ENCODE data around the gene SPRR4. TPM values are rescaled to one million over a fixed set of nuclear protein-coding genes. Genes with fewer than 3 reads are reported as not detected.

Gene SPRR4
- total RNA-seq, 1 experiment from 2014 or later, result not detected

DNA sequence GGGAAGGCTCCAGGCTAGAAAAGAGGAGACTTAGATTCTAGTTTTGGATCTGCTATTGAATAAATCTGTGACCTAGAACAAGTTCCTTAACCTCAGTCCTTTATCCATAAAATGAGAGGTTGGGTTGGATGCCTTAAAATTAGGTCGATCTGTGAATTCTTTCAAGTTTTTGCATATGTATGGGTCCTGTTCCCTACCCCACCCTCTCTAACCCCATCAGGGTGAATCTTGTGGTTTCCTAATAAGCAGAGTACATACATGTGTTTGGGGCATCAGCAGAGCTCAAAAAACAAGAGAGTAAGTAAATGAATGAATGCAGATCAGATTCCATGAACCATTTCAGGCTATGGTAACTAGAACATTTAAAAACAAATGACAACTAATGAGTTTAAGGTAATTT lies 6.2 kb downstream of the SPRR4 start:
- no peak for ATAC-seq
- Histone ChIP-seq H3K79me2 (ENCODE audit: low read length) (no peaks in the 10 kb centered on the region), H2AFZ (ENCODE audit: low read length) (no peak overlapping the region), H3K36me3 (ENCODE audit: low read depth, low read length) (no peaks in the 10 kb centered on the region), H3K4me3 (ENCODE audit: low read length) (no peak overlapping the region), H3K9me2 (replicated peaks; ENCODE audit: low read length) (no peaks in the 10 kb centered on the region), H3K4me1 (ENCODE audit: insufficient read depth, low read length) (no peaks in the 10 kb centered on the region), H3K9ac (ENCODE audit: low read length) (no peak overlapping the region), H3F3A (ENCODE audit: low read length, unreplicated experiment) (no peaks in the 10 kb centered on the region), H3K4me2 (ENCODE audit: low read length) (no peak overlapping the region), H3K27me3 (ENCODE audit: low read length) (peaks cover 42% of the 10 kb centered on the region), H4K20me1 (ENCODE audit: low read length) (no peaks in the 10 kb centered on the region), H3K27ac (ENCODE audit: low read length) (no peak overlapping the region), H3K9me3 (ENCODE audit: low read length) (peaks cover 4% of the 10 kb centered on the region; the same call in 1 of the 2 replicates)
- TF ChIP-seq EZH2phosphoT487 (IDR thresholded peaks at IDR 0.05; ENCODE audit: borderline replicate concordance, low read length), result no peak
- POLR2A ChIA-PET (ENCODE audit: unreplicated experiment), result no interaction called here
- DNase-seq, result no peak
- BruUV-seq (replicated peaks), result no TSS peak
- CTCF ChIA-PET, result no interaction called here
- intact Hi-C loops (cut with micrococcal nuclease), result no loop called here

DNA sequence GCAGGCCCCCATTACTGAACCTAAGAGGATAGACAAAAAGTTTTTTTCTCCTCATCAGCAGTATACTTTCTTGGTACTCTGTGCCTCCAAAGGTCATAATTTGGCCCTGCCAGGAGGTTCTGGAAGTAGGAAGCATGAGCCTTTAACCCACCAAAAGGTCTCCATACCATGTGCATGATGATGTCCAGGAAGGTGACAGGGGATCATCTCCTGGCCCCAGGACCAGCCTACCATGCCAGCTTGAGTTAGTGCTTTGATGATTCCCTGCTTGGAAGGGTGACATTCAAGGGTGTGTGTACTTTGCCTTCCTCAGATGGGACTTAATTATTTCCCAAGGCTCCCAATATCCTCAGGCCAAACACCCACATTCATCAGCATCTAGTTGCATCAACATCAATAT lies 7.2 kb downstream of the SPRR4 start:
- Histone ChIP-seq H3K27me3 (ENCODE audit: low read length) (peaks cover 42% of the 10 kb centered on the region), H3K4me3 (ENCODE audit: low read length) (no peak overlapping the region), H4K20me1 (ENCODE audit: low read length) (no peaks in the 10 kb centered on the region), H3K9me3 (ENCODE audit: low read length) (peaks cover 4% of the 10 kb centered on the region; the same call in 1 of the 2 replicates), H3K4me2 (ENCODE audit: low read length) (no peak overlapping the region), H2AFZ (ENCODE audit: low read length) (no peak overlapping the region), H3K9me2 (replicated peaks; ENCODE audit: low read length) (no peaks in the 10 kb centered on the region), H3K9ac (ENCODE audit: low read length) (no peak overlapping the region), H3K4me1 (ENCODE audit: insufficient read depth, low read length) (0 out of 2 replicates have a peak, but pooled peaks cover under 1% of the 10 kb centered on the region), H3K36me3 (ENCODE audit: low read depth, low read length) (no peaks in the 10 kb centered on the region), H3K79me2 (ENCODE audit: low read length) (no peaks in the 10 kb centered on the region), H3K27ac (ENCODE audit: low read length) (no peak overlapping the region), H3F3A (ENCODE audit: low read length, unreplicated experiment) (no peaks in the 10 kb centered on the region)
- intact Hi-C loops (cut with micrococcal nuclease), result no loop called here
- ChIA-PET CTCF (no interaction called here), POLR2A (ENCODE audit: unreplicated experiment) (no interaction called here)
- DNase-seq (no peak), ATAC-seq (no peak)
- TF ChIP-seq, protein P1, sequence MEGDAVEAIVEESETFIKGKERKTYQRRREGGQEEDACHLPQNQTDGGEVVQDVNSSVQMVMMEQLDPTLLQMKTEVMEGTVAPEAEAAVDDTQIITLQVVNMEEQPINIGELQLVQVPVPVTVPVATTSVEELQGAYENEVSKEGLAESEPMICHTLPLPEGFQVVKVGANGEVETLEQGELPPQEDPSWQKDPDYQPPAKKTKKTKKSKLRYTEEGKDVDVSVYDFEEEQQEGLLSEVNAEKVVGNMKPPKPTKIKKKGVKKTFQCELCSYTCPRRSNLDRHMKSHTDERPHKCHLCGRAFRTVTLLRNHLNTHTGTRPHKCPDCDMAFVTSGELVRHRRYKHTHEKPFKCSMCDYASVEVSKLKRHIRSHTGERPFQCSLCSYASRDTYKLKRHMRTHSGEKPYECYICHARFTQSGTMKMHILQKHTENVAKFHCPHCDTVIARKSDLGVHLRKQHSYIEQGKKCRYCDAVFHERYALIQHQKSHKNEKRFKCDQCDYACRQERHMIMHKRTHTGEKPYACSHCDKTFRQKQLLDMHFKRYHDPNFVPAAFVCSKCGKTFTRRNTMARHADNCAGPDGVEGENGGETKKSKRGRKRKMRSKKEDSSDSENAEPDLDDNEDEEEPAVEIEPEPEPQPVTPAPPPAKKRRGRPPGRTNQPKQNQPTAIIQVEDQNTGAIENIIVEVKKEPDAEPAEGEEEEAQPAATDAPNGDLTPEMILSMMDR (conservative IDR thresholded peaks at IDR 0.05; ENCODE audit: low read depth, low read length), result no peak
- TF ChIP-seq EZH2 (IDR thresholded peaks at IDR 0.05; ENCODE audit: low read length, unreplicated experiment) (no peak), EZH2phosphoT487 (IDR thresholded peaks at IDR 0.05; ENCODE audit: borderline replicate concordance, low read length) (no peak)
- BruUV-seq (replicated peaks), result no TSS peak

DNA sequence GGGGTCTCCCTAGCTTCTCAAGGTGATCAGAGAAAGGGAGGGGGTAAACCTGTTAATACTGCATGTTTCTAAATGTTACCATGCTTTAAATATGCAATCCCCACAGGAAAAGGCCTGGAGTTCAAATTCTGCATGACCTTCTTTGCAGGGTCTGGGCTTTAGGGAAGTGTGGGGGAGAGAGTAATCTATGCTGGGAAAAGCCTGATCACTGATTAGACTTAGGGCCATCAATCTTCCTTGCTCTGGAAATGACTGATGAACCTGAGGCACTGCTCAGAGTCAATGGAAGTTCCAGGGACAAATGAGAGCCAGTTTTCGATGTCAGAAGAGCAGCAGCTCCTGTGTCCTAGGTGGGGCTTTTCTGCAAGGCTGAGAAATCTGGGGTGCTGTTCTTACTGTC lies 10.2 kb downstream of the SPRR4 start:
- Histone ChIP-seq H3K9me3 (ENCODE audit: low read length) (no peaks in the 10 kb centered on the region), H3K27me3 (ENCODE audit: low read length) (peaks cover 26% of the 10 kb centered on the region), H3K79me2 (ENCODE audit: low read length) (no peaks in the 10 kb centered on the region), H3K4me2 (ENCODE audit: low read length) (no peak overlapping the region), H4K20me1 (ENCODE audit: low read length) (no peaks in the 10 kb centered on the region), H3F3A (ENCODE audit: low read length, unreplicated experiment) (no peaks in the 10 kb centered on the region), H3K36me3 (ENCODE audit: low read depth, low read length) (no peaks in the 10 kb centered on the region), H3K4me1 (ENCODE audit: insufficient read depth, low read length) (peaks cover 13% of the 10 kb centered on the region), H3K9ac (ENCODE audit: low read length) (no peak overlapping the region), H3K4me3 (ENCODE audit: low read length) (no peak overlapping the region), H3K27ac (ENCODE audit: low read length) (no peak overlapping the region), H2AFZ (ENCODE audit: low read length) (no peak overlapping the region), H3K9me2 (replicated peaks; ENCODE audit: low read length) (no peaks in the 10 kb centered on the region)
- BruUV-seq (replicated peaks), result no TSS peak
- ATAC-seq, result no peak
- DNase-seq, result no peak
- ChIA-PET POLR2A (ENCODE audit: unreplicated experiment) (no interaction called here), CTCF (interaction anchor here (0.8 kb wide), 1 partner anchor 212 kb away, joined by 3 read pairs; no protein-coding TSS in a partner anchor)
- intact Hi-C loops (cut with micrococcal nuclease), result no loop called here
- TF ChIP-seq EZH2 (IDR thresholded peaks at IDR 0.05; ENCODE audit: low read length, unreplicated experiment) (no peak), EZH2phosphoT487 (IDR thresholded peaks at IDR 0.05; ENCODE audit: borderline replicate concordance, low read length) (no peak)
- TF ChIP-seq, protein P1 (conservative IDR thresholded peaks at IDR 0.05; ENCODE audit: low read depth, low read length), result no peak

Measured in PC-3 (cell line).